GM18502 (cell line): ENCODE results near the gene MRFAP1.
"Not testable (repeated sequence)": the region's sequence is repeated elsewhere in the genome, so short reads cannot be mapped to it uniquely, and the experiment has no call there.

ENCODE experiments used
- ATAC-seq: cut with Tn5 transposase; IDR thresholded peaks from one replicate; pipeline ENCODE4 v1.9.1; 2021; ENCODE audit warnings: mild to moderate bottlenecking; ENCODE audit not compliant: unreplicated experiment, poor library complexity

Gene MRFAP1

GRCh38 chr4:6609415-6610079 lies 30.9 kb upstream of the MRFAP1 start:
- no peak for ATAC-seq

- ATAC-seq = no peak
Measured at GRCh38 chr4:6610856-6611430, 29.5 kb upstream of the MRFAP1 start.

GRCh38 chr4:6612961-6613675 lies 27.4 kb upstream of the MRFAP1 start:
- ATAC-seq = no peak

GRCh38 chr4:6613676-6614651 lies 26.5 kb upstream of the MRFAP1 start:
- no peak for ATAC-seq

DNA sequence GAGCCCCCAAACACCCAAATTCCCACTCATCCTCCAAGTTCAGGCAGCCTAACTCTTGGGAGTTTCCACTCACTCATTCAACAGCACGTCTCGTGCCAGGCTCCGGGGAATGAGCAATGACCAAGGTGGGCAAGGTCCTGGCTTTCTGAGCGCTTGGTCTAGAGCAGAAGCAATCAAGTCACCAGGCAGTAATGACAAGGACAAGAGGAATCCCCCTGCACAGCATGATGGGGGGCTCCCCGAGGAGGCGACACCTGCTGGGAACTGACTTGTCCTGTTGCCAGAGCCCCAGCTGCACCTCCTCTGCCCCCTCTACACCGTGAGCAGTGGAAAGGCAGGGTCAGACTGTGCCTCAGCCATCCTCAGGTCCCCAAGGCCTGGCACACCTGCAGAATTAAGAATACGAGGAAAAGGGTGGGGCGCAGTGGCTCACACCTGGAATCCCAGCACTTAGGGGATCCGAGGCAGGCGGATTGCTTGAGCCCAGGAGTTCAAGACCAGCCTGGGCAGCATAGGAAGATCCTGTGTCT lies 25.7 kb upstream of the MRFAP1 start:
- no peak for ATAC-seq

- no peak for ATAC-seq
Measured at GRCh38 chr4:6616087-6616995, 24.1 kb upstream of the MRFAP1 start.

DNA sequence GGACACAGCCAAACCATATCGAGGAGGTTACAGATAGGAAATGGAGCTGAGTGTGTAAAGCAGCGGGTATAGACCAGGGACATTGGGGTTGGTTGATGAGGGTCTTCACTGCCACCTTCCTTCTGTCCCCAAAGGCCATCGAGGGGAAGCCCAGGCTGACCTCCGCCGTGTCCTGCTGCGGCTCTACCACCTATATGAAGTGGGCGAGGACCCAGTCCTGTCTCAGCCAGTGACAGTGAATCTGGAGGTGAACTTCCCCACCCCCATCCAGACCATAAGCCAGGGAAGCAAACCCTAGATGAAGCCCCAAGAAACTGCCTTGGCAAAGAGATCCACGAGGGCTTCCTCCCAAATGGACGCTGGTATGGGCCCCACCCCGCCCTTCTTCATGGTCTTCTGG lies 23.2 kb upstream of the MRFAP1 start:
- no peak for ATAC-seq

- no peak for ATAC-seq
Measured at GRCh38 chr4:6618386-6619115, 21.9 kb upstream of the MRFAP1 start.

GRCh38 chr4:6619116-6619465 lies 21.4 kb upstream of the MRFAP1 start:
- ATAC-seq = no peak

- ATAC-seq = no peak
Measured at GRCh38 chr4:6619466-6620255, 20.8 kb upstream of the MRFAP1 start.

- no peak for ATAC-seq
Measured at GRCh38 chr4:6620296-6620695, 20.2 kb upstream of the MRFAP1 start.

DNA sequence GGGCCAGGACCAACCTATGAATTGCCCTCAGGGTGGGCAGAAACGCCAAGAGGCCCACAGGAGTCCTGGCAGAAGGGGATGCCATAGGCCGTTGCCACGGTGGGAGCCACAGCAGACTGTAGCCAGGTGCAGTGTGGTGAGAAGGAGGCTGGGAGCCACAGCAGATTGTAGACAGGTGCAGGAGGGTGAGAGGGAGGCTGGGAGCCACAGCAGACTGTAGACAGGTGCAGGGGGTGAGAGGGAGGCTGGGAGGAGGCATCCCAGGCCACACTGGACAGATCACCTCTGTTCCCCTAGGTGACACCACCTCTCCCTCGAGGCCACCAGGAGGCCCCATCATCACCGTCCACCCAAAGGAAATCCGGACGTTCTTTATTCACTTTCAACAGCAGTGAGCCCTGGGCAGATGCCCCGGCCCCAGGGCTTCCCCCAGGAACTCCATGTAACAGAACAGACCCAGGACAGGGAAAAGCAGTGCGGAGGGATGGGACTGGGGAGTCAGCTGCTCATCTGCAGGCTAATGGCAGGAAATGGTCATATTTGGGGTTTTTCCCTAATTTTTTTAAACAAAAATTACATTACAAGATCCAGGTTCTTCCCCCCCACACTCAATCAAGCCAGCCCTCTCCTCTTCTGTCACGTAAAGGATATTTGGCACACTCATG lies 19.5 kb upstream of the MRFAP1 start:
- ATAC-seq = no peak

- no peak for ATAC-seq
Measured at GRCh38 chr4:6621556-6621927, 18.9 kb upstream of the MRFAP1 start.

DNA sequence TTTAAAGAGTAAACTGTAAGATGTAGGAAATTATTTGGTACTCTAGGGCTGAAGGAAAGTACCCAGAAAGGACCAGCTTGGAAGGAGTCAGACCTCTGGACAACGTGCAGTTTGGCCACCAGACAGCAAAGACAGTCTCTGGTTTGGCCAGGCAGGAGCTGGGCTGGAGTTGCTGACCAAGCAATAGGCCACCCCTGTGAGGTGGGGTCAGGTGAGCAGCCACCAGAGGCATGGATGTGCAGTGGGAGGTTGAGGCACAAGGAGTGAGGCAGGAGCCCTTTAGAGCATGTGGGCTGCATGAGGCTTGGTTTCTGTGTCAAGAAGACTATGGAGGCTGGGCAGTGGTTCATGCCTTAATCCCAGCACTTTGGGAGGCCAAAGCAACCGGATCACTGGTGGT lies 17.7 kb upstream of the MRFAP1 start:
- no peak for ATAC-seq

DNA sequence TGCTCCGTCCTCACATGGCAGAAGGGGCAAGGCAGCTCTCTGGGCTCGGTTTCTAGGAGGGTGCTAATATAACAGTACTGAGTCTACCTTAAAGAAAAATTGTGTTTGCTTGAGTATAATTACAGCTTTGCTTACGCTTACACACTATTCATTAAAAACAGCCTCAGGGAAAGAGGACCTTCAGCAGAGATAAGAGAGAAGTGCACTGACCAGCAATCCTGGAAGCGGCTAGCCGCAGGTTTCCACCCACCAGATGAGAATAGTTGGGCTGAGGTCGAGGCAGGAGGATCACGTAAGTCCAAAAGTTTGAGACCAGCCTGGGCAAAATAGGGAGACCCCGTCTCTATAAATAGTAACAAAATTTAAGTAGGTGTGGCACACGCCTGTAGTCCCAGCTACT lies 15.2 kb upstream of the MRFAP1 start:
- ATAC-seq = no peak

DNA sequence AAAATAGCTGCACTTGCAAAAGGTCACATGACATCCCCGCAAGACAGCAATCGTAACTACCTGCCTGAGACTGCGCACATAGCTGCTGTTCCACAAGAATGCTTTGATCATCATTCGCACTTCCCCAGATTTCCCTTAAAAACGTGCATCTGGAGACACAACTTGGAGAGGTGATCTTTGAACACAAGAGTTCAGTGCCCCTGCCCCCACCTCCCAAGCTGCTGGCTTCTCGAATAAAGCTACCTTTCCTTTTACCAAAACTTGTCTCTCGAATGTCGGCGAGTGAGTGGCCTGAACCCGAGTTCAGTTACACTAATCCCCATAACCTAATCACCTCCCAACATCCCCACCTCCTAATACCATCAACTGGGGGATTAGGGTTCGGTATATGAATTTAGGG lies 14.4 kb upstream of the MRFAP1 start:
- no peak for ATAC-seq

DNA sequence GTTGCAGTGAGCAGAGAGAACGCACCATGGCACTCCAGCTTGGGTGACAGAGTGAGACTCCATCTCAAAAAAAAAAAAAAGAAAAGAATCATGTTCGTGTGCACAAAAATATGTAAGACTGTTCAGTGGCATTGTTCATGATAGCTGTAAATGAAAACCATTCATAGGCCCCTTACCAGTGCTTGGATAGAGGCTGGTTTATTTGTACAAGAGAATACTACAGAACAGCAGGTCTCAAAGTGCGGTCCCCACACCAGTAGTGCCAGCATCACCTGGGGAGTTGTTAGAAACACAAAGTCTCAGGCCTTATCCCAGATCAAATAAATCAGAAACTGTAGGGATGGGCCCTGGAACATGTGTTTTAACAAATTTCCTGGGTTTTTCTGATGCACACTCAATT lies 12.7 kb upstream of the MRFAP1 start:
- no peak for ATAC-seq

GRCh38 chr4:6628484-6628883 lies 12.0 kb upstream of the MRFAP1 start:
- ATAC-seq = not testable (repeated sequence)
